ENCODE data around the gene TMCO4. TPM values are rescaled to one million over a fixed set of nuclear protein-coding genes. Genes with fewer than 3 reads are reported as not detected.

The TMCO4 gene
- total and polyA plus RNA-seq, 10 of the 15 experiments (the other 5 are each of a cell fraction or from before 2014, with no cell fraction given): 2.4 to 20.8 (median 13.0) TPM

DNA sequence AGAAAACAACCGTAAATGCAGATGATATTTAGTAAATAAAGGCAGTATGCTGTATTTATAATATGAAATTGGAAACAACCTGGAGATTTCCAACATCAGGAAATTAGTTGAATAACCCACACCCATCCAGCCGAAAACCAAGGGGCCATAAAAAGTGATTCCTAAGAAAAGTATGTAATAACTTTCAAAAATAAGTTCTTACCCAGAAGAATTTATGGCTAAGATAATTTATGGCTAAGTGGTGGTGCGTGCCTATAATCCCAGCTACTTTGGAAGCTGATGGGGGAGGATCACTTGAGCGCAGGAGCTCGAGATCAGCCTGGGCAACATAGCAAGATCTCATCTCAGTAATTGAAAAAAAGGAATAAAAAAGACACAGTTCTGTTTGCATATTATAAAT lies 43.2 kb downstream of the TMCO4 start (continued):
- TF ChIP-seq, protein P1, sequence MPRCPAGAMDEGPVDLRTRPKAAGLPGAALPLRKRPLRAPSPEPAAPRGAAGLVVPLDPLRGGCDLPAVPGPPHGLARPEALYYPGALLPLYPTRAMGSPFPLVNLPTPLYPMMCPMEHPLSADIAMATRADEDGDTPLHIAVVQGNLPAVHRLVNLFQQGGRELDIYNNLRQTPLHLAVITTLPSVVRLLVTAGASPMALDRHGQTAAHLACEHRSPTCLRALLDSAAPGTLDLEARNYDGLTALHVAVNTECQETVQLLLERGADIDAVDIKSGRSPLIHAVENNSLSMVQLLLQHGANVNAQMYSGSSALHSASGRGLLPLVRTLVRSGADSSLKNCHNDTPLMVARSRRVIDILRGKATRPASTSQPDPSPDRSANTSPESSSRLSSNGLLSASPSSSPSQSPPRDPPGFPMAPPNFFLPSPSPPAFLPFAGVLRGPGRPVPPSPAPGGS (IDR thresholded peaks at IDR 0.05; ENCODE audit: borderline replicate concordance, insufficient read depth, low read depth, low read length, poor library complexity, severe bottlenecking): no peak
- TF ChIP-seq CHD2 (IDR thresholded peaks at IDR 0.05; ENCODE audit: borderline replicate concordance, low read depth, low read length) (no peak), SIN3A (IDR thresholded peaks at IDR 0.05; ENCODE audit: low read depth, low read length) (no peak)

GRCh38 chr1:19754482-19754881 lies 45.2 kb downstream of the TMCO4 start:
- CTCF ChIA-PET: no interaction called here
- no peak overlapping the region for H3K9ac ChIP-seq (ENCODE audit: control insufficient read depth, insufficient read depth, low read length)
- no peak for DNase-seq (ENCODE audit: low read depth, low spot score)
- H3K4me2 ChIP-seq (ENCODE audit: control insufficient read depth, insufficient read depth): no peak overlapping the region
- H3K27me3 ChIP-seq (replicated peaks in 1 of 2; ENCODE audit: control insufficient read depth in 2 of 2, insufficient read depth in 2 of 2, low read length in 1 of 2): no peaks in the 10 kb centered on the region
- peaks cover 0 to 7% of the 10 kb centered on the region in 2 experiments; a peak in 2 of 4 replicates for H3K36me3 ChIP-seq (ENCODE audit: control insufficient read depth in 2 of 2, insufficient read depth in 2 of 2, low read length in 1 of 2)
- SMC1A ChIA-PET (ENCODE audit: uncharacterized antibody, unreplicated experiment): no interaction called here
- no peak overlapping the region for H2AFZ ChIP-seq (ENCODE audit: control insufficient read depth, low read depth, low read length)
- H3K79me2 ChIP-seq (ENCODE audit: control insufficient read depth, insufficient read depth, low read length): no peaks in the 10 kb centered on the region
- H3K27ac ChIP-seq (ENCODE audit: control insufficient read depth, insufficient read depth): no peak overlapping the region
- no peak for FAIRE-seq
- BruUV-seq (replicated peaks): no TSS peak
- H3K4me3 ChIP-seq: no peak overlapping the region
- no peak for TF ChIP-seq ZNF24 (IDR thresholded peaks at IDR 0.05)
- no peak for TF ChIP-seq CUX1 (IDR thresholded peaks at IDR 0.05; ENCODE audit: insufficient replicate concordance, low read depth, low read length)
- no peaks in the 10 kb centered on the region for H4K20me1 ChIP-seq (ENCODE audit: control insufficient read depth, insufficient read depth)
- intact Hi-C loops (cut with micrococcal nuclease; ENCODE audit: unreplicated experiment): no loop called here
- POLR2A ChIA-PET: no interaction called here
- in situ Hi-C loops (cut with MboI): no loop called here
- no peaks in the 10 kb centered on the region for H3K4me1 ChIP-seq (ENCODE audit: control insufficient read depth, insufficient read depth, low read length)
- RAD21 ChIA-PET (ENCODE audit: unreplicated experiment): no interaction called here
- no peaks in the 10 kb centered on the region for H3K9me3 ChIP-seq (replicated peaks; ENCODE audit: control insufficient read depth, insufficient read depth, low read length)
- WGBS (ENCODE audit: insufficient coverage, insufficient replicate concordance, low lambda C conversion rate, missing lambda C conversion rate): 74% methylated on average over 10 of the region's 10 CpGs
- no peak for ATAC-seq
